HUES6 (cell line): ENCODE measurements around the gene FSTL4.

Experiments
- H3K27ac ChIP-seq: 2 replicates; pipeline ENCODE4 v1.7.0; 2013; ENCODE audit warnings: low read depth, mild to moderate bottlenecking, low read length, inconsistent platforms
- H3K27me3 ChIP-seq: 2 replicates; pipeline ENCODE4 v1.6.1; 2013; ENCODE audit warnings: low read length; ENCODE audit not compliant: control insufficient read depth, insufficient read depth
- H3K36me3 ChIP-seq: 2 replicates; pipeline ENCODE4 v1.6.1; 2013; ENCODE audit warnings: low read length; ENCODE audit not compliant: control insufficient read depth, insufficient read depth
- H3K4me1 ChIP-seq: 2 replicates; pipeline ENCODE4 v1.6.1; 2013; ENCODE audit warnings: low read length; ENCODE audit not compliant: control insufficient read depth, insufficient read depth
- H3K4me3 ChIP-seq: 2 replicates; pipeline ENCODE4 v1.5.1; 2013; ENCODE audit warnings: low read depth, low read length
- H3K9ac ChIP-seq: one replicate; pipeline ENCODE4 v1.6.1; 2013; ENCODE audit warnings: mild to moderate bottlenecking, low read length
- H3K9me3 ChIP-seq: 2 replicates; pipeline ENCODE4 v1.6.1; 2013; ENCODE audit warnings: low read depth, low read length; ENCODE audit not compliant: control insufficient read depth, insufficient read depth

The FSTL4 gene

DNA sequence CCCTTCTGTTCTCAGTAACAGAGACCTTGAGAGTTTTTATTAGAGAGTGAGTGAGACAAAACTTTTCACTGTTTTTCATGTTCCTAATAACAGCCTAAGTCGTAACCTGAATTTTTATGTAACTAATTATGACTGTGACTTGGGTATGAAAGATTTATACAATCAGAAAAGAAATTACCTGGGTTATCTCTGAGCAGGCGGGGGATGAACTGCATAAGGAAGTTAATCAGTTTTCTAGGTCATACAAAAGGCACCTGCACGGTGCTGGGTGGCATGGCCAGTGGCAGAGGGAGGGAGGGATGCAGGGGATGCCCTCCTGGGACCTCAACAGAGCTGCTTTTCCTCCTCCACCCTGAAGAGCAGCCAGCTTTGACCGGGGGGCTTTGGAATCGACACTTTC lies 340.7 kb downstream of the FSTL4 start:
- Histone ChIP-seq H3K9me3 (no peaks in the 10 kb centered on the region), H3K4me3 (no peak overlapping the region), H3K36me3 (no peaks in the 10 kb centered on the region), H3K9ac (no peak overlapping the region), H3K27ac (no peak overlapping the region), H3K27me3 (no peaks in the 10 kb centered on the region), H3K4me1 (peaks cover 5% of the 10 kb centered on the region; the same call in 1 of the 2 replicates)

DNA sequence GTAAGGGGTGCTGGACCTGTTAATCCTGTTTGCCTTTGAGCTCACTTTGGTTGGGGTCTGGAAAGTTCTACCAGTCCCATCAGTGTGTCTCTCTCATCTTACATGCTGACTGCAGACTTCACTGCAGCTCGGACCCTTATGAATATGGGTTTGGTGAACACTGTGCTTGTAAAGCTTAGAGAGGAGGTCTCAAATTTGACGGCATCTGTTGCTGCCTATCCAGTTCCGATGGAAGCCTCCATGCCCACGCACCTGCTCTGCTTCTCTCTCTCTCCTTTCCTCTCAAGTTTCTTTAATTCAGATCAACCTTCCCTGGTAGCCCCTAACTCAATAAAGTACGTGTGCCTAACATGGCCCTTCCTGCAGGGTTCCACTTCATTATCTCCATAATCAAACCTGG lies 342.6 kb downstream of the FSTL4 start:
- no peak overlapping the region for H3K27ac ChIP-seq
- H3K27me3 ChIP-seq = no peaks in the 10 kb centered on the region
- no peak overlapping the region for H3K9ac ChIP-seq
- H3K9me3 ChIP-seq = no peaks in the 10 kb centered on the region
- H3K4me1 ChIP-seq = peaks cover 8% of the 10 kb centered on the region; the same call in 1 of the 2 replicates
- no peaks in the 10 kb centered on the region for H3K36me3 ChIP-seq
- H3K4me3 ChIP-seq = no peak overlapping the region

DNA sequence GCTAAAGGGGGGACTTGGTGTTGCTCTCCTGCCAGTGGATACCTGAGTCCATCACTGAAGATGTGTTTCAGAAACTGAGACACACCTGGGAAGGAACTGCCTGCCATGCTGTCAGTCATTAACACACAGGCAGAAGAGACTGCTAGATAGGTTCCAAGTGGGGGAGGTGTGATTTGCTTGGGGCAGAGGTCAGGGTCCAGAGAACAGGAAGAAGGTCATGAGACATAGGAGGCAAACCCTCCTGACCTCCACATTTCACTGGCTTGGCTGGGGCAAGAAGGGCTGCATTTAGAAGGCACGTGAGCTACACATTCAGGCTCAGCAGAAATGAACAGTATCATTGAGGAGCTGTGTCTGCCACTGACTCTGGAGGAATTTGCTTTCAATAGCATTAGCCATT lies 344.7 kb downstream of the FSTL4 start:
- Histone ChIP-seq H3K27me3 (no peaks in the 10 kb centered on the region), H3K36me3 (no peaks in the 10 kb centered on the region), H3K27ac (no peak overlapping the region), H3K9me3 (no peaks in the 10 kb centered on the region), H3K4me3 (no peak overlapping the region), H3K4me1 (0 out of 2 replicates have a peak, but pooled peaks cover 3% of the 10 kb centered on the region), H3K9ac (no peak overlapping the region)

DNA sequence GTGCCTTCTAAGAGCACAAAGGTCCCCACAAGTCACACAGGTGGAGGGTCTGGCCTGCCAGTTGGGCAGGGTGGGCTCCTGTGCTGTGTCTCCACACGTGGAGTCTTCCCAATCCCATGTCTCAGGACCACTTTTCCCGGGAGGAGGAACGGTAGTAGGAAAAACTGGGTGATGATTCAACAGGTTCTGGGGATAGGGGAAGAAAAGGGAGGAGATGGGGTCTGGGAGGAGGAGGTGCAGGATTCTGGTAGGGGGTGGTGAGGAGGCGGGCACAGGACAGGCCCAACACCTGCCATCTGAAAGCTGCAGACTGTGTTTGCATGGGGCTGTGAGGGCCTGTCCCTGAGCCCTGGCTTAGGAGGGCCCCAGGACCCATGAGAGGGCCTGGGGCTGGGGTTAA lies 345.4 kb downstream of the FSTL4 start:
- H3K27me3 ChIP-seq = no peaks in the 10 kb centered on the region
- H3K4me3 ChIP-seq = no peak overlapping the region
- H3K27ac ChIP-seq = no peak overlapping the region
- no peaks in the 10 kb centered on the region for H3K9me3 ChIP-seq
- no peaks in the 10 kb centered on the region for H3K36me3 ChIP-seq
- 0 out of 2 replicates have a peak, but pooled peaks cover 3% of the 10 kb centered on the region for H3K4me1 ChIP-seq
- no peak overlapping the region for H3K9ac ChIP-seq

DNA sequence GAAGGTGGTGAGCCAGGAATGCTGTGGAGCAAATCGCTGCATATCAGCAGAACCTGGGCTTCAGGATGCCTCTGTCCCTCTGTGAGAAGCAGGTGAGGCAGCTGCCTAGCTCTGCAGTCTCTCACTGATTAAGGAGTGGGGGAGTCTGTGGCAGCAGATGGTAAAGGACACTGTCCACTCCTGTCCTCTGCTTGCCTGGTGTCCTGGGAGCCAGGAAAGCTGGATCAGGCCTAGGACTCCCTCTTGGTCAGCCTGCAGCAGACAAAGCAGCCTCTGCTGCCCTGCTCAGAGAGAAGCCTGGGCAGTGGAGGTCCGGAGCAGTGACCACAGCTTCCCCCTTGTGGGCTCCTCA lies 345.8 kb downstream of the FSTL4 start:
- H3K4me3 ChIP-seq = no peak overlapping the region
- no peak overlapping the region for H3K9ac ChIP-seq
- no peaks in the 10 kb centered on the region for H3K27me3 ChIP-seq
- H3K27ac ChIP-seq = no peak overlapping the region
- H3K36me3 ChIP-seq = no peaks in the 10 kb centered on the region
- H3K4me1 ChIP-seq = 0 out of 2 replicates have a peak, but pooled peaks cover 3% of the 10 kb centered on the region
- H3K9me3 ChIP-seq = no peaks in the 10 kb centered on the region

DNA sequence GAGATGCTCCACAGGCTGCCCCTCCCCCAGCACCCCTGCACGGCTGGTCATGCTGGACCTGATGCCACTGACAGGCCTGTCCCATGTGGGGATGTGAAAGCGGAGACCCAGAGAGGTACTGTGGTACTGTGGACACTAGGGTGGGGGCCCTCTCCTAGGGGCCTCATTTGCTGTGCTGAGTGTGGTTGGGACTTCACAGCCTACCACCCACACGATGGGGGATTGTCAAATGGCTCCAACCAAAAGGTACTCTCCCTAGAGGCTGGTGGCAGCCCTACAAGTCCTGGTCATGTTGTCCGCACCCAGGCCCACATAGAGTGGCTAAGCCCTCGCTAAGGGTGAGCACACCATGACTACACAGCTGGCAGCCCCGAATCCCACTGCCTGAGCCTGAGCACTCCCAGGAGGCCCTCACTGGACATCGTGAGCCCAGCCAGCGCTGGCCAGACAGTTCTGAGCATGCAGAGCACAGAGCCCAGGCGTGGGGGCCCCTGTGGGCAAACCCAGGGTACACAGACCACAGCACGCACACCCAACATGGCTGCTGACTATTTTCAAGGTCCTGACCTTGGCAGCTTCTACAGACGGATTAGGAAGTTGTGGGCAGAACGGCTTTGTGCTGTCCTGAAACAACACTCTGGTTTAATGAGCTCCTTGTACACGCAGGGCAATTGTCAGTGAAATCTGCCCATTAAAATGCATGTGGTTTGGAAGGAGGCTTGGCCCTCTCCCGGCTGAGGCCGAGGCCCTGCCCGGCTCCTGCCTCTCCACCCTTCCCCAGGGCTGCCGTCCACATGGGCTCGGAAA lies 346.4 kb downstream of the FSTL4 start:
- H3K27ac ChIP-seq = no peak overlapping the region
- H3K36me3 ChIP-seq = no peaks in the 10 kb centered on the region
- 0 out of 2 replicates have a peak, but pooled peaks cover 3% of the 10 kb centered on the region for H3K4me1 ChIP-seq
- no peaks in the 10 kb centered on the region for H3K27me3 ChIP-seq
- H3K9ac ChIP-seq = no peak overlapping the region
- no peak overlapping the region for H3K4me3 ChIP-seq
- H3K9me3 ChIP-seq = no peaks in the 10 kb centered on the region

DNA sequence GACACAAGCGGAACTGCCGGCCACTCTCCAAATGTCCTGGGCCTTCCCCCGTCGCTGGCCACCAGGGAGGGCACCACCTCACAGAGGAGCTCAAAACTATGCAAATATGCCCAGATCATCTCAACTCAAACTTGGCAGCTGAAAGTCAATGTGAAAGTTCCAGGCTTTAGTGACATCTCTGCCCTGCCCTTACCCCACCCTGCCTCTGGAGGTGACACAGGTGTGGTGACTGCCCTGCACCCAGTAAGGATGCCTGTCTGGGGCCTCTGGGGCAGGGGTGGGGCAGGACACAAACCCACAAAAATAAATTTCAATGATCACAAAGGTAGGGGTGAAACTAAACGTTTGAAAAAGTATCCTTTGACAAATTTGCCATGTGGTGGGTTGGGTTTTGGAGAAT lies 347.1 kb downstream of the FSTL4 start:
- H3K4me1 ChIP-seq = 0 out of 2 replicates have a peak, but pooled peaks cover 3% of the 10 kb centered on the region
- no peak overlapping the region for H3K9ac ChIP-seq
- H3K27ac ChIP-seq = no peak overlapping the region
- no peak overlapping the region for H3K4me3 ChIP-seq
- no peaks in the 10 kb centered on the region for H3K36me3 ChIP-seq
- no peaks in the 10 kb centered on the region for H3K27me3 ChIP-seq
- H3K9me3 ChIP-seq = no peaks in the 10 kb centered on the region

DNA sequence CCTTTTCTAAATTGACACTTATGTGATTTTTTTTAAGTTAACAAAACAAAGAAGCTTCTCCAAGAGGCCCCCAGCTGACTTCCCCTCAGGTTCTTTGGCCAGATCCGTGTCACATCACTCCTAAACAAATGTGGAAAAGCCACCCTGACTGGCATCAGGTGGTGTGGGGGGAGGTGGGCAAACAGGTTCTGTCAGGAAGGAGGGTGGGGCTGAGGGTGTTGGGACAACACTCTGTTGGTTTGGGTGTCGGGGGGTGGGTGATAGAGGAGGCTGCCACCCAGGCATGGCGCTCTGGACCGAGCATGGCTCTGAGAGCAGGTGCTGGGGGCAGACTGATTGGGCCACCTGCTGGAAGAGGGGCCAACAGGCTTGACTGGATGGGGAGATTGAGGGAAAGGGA lies 349.7 kb downstream of the FSTL4 start:
- no peak overlapping the region for H3K9ac ChIP-seq
- no peaks in the 10 kb centered on the region for H3K27me3 ChIP-seq
- no peaks in the 10 kb centered on the region for H3K9me3 ChIP-seq
- H3K4me3 ChIP-seq = no peak overlapping the region
- no peaks in the 10 kb centered on the region for H3K36me3 ChIP-seq
- peaks cover 3% of the 10 kb centered on the region; the same call in 1 of the 2 replicates for H3K4me1 ChIP-seq
- H3K27ac ChIP-seq = no peak overlapping the region

DNA sequence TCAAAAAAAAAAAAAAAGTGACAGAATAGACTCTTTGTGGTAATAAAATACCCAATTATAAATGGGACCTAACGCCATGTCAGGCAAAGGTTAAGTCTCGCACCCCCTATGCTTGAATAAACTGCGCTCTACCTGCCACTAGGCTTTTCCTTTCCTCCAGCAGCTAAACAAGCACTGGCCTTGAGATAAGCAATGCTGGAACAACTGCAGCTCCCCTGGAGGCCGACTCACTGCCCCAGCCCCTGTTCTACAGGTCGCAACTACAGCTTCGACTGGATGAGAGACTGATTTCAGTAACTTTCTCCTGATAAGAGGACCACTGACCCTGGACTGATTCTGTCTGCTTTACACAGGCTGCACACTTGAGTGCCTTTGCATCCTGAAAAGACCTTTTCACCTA lies 350.3 kb downstream of the FSTL4 start:
- Histone ChIP-seq H3K9ac (no peak overlapping the region), H3K9me3 (no peaks in the 10 kb centered on the region), H3K4me3 (no peak overlapping the region), H3K27me3 (no peaks in the 10 kb centered on the region), H3K4me1 (peaks cover 3% of the 10 kb centered on the region; the same call in 1 of the 2 replicates), H3K27ac (no peak overlapping the region), H3K36me3 (no peaks in the 10 kb centered on the region)

DNA sequence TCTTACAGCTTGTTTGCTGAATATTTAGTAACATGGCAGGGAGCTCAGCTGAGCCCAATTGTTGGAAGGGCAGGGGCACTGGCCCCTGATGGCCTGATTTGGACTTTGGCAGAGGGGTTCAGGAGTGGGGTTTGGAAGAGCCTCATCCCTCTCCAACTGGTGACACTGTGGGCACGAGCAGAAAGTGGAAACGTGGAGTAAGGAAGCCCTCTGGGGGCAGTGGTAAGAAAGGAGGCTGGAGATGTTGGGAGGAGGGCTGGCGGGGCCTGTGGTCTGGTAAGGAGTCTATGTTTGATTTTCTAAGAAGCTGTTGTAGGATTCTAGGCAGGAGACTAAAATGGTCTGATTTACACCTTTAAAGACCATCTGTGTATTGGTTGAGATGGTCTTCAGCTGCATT lies 351.6 kb downstream of the FSTL4 start:
- Histone ChIP-seq H3K9ac (no peak overlapping the region), H3K4me1 (no peaks in the 10 kb centered on the region; the same call in 1 of the 2 replicates), H3K4me3 (no peak overlapping the region), H3K36me3 (no peaks in the 10 kb centered on the region), H3K9me3 (no peaks in the 10 kb centered on the region), H3K27me3 (no peaks in the 10 kb centered on the region), H3K27ac (no peak overlapping the region)

DNA sequence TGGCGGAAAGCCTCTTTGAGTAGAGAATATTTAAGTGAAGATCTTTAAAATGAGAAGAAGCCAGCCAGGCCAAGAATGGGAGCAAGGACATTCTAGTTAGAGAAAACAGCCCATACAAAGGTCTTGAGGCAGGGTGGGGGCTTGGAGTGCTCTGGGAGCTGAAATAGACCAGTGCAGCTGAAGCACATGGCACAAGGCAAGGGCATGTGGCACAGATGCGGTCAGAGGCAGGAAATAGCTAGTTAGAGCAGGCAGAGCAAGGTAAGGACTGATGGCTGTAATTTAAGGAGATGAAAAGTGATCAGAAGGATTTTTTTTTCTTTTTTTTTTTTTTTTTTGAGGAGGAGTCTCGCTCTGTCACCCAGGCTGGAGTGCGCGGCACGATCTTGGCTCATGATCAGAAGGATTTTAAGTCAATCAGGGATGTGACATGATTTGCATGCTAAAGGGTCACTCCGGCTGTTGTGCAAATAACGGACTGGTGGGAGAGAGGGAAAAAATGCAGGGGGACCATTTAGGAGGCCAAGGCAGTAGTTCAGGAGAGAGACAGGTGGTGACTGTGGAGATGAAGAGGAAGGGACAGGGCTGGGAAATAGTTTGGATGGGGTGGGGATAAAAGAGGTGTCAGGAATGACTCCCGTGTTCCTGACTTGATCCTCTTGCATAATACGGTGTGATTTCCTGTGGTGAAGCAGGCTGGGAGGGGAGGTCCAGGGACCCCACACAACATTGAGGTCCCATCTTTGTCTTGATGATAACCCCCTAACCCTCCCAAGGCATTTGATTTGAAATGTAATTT lies 352.9 kb downstream of the FSTL4 start:
- H3K4me1 ChIP-seq = no peaks in the 10 kb centered on the region; the same call in 1 of the 2 replicates
- no peaks in the 10 kb centered on the region for H3K36me3 ChIP-seq
- no peak overlapping the region for H3K27ac ChIP-seq
- no peaks in the 10 kb centered on the region for H3K27me3 ChIP-seq
- no peak overlapping the region for H3K9ac ChIP-seq
- no peaks in the 10 kb centered on the region for H3K9me3 ChIP-seq
- no peak overlapping the region for H3K4me3 ChIP-seq
